NCI-H2227 (cell line): ENCODE data around the gene PLCB4.
"Not testable (repeated sequence)": the region's sequence is repeated elsewhere in the genome, so short reads cannot be mapped to it uniquely, and the experiment has no call there.

ENCODE experiments used
- DNase-seq: peaks from one replicate; lab custom pipeline; 2025; ENCODE audit not compliant: unreplicated experiment; lab: John Stamatoyannopoulos, UW

The PLCB4 gene

GRCh38 chr20:9348747-9349146, 279.9 kb downstream of the PLCB4 start:
- DNase-seq = no peak

DNA sequence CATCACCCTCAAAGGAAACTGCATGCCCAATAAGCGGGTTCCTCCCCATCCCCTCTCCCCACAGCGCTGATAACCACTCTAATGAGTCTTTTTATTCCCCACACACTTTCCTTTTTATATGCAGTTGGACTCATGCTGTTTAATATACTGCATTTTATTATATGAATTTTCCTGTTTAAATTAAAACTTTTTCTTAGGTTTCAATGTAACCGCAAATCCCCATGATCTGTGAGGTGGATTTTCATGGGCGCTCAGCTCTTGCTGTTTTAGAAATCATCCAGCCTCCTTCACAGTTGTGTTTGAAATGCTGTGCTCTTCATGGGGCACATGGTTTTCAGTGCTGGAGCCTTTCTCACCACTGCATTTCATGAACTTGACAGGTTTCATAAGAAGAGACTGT, 280.4 kb downstream of the PLCB4 start:
- DNase-seq = no peak

DNA sequence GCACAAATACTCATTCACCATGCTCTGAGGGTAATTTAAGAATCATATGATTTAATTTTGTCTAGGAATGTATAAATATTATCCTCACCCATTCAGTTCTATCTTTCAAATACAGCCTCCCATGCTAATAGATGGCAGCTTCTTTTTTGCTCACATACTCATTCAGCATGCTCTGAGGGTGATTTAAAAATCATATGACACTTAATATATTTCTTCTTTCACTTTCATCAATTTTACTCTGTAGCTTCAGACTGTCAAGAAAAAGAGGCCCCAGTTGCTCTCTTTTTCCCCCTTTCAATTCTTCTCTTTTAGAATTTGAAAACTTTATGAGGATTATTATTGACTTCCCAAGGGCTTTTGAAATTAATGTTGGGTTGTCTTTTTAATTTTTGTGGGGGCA, 283.9 kb downstream of the PLCB4 start:
- no peak for DNase-seq

- DNase-seq = no peak
Observed at GRCh38 chr20:9353180-9353915, 284.5 kb downstream of the PLCB4 start.

DNA sequence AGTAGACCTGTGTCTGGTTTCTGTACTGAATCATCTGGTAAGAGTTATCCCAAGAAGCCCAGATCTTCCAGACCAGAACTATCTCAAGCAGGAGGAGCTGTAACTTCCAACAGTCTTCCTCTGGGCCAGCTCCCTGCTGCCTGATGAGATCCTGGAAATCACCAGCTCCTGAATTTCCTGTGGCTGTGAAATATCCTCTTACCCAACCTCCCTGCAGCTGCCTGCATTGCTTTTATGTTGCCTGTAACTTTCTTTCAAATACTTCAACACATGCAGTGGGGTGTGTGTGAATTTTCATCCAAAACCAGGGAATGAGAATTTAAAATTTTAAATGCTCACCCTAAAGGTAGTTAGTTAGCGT, 285.0 kb downstream of the PLCB4 start:
- DNase-seq = no peak

DNA sequence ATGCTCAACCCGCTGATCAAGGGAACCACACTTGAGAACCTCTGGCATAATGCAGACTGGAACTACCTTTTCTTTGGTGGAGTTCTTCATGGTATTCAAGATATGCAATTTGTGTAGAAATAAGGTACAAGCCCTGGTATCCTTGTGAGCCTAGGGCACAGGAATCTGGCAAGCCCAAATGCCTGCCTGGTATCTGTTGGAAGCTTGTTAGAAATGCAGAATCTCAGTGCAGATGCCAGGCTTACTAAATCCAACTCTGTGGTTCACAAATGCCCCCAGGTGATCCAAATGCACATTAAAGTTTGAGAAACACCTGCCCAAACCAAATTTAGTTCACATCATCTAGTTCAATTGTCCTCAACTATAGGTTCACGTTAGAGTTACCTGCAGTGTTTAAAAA, 285.7 kb downstream of the PLCB4 start:
- DNase-seq = no peak

DNA sequence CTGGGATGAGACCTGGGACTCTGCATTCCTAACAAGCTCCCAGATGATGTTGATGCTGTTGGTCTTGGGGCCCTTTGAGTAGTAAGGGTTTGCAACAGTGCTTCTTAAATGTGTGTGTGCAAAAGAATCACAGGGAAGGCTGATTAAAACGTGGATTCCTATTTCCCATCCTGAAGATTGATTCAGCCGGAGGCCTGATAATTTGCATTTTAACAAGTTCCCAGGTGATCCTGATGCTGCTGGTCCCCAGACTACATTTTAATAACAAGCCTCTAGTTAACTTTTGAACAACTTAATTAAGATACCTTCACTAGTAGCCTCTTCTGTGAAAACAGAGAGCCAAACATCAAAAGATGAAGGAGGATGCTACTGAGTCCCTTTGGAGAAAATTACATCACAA, 289.1 kb downstream of the PLCB4 start:
- no peak for DNase-seq

- peak; percentile 66 for DNase-seq
Observed at GRCh38 chr20:9359561-9360308, 290.8 kb downstream of the PLCB4 start.

GRCh38 chr20:9360431-9360830, 291.5 kb downstream of the PLCB4 start:
- no peak for DNase-seq

GRCh38 chr20:9363673-9364072, 294.8 kb downstream of the PLCB4 start:
- no peak for DNase-seq

DNA sequence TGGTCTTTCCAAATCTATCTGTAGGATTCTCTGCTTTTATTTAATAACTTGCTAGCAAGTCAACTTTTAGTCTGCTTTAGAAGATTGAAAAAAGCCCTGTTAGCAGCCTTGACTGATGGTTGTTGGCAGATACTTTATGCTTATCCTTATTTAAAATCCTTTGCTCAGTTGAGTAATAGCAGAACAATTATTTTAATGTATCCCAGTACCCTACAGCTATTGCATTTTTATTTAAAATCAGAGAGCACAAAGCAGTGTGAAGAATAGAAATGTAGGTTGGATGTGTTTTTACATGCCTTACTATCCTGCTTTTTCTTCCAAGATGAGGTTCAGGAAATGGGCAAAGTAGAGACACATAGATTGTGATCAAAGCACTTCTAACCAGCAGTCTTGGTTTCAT, 298.4 kb downstream of the PLCB4 start:
- DNase-seq = no peak

GRCh38 chr20:9367746-9368145, 298.9 kb downstream of the PLCB4 start:
- no peak for DNase-seq

DNA sequence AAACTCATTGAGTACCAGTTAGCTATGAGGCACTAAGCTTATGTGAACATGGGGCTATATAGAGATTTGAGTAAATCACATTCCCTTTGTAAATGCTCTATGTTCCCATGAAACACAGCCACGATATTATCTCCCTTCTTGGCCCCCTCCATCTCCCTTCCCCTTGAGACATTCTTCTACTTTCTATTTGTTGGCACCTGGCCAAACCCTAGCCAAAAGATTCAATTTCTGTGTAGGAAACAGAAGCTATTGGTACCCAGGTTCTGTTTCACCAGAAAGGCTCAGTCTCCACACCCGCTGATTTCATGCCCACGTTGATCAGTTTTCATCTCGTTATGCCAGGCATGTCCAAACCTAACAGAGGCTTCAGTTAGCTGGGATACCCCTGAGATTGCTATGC, 300.0 kb downstream of the PLCB4 start:
- DNase-seq = no peak

- DNase-seq = no peak
Observed at GRCh38 chr20:9369557-9369956, 300.7 kb downstream of the PLCB4 start.

DNA sequence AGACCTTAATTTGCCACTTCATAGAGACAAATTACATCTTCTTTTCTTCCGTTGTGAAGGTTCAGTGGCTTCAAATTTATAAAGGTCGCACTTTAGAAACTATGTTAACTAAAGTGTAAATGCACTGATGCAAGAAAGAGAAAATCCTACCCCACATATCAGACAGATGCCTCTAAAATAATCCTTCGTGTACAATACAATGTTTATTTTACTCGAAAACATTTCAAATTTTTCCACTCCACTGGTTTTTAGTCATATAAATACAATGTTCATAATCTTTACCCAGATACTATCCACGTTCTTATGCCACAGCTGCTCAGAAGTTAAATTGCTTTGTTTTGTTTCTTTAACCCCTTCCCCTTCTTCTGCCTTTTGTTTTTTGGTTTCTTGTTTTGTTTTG, 305.2 kb downstream of the PLCB4 start:
- no peak for DNase-seq

DNA sequence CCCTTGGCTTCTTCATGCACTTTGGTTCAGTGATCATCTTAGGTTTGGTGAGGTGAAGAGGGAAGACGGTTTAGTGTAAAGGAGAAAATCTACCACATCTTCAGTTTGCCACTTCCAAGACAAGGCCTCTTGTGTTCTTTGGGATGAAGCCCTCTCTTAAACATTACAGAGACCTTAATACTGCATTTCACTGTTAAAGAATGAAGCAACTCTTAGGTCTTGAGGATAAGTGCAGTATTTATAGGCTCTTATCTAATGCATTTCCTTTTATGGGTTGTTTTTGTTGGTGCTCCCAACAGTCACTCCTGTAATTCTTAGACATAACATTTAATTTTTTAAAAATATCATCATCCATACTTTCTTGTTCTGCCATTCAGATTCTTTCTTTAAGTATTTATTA, 305.6 kb downstream of the PLCB4 start:
- no peak for DNase-seq

- no peak for DNase-seq
Observed at GRCh38 chr20:9375221-9375681, 306.4 kb downstream of the PLCB4 start.

- DNase-seq = no peak
Observed at GRCh38 chr20:9377007-9377406, 308.1 kb downstream of the PLCB4 start.

DNA sequence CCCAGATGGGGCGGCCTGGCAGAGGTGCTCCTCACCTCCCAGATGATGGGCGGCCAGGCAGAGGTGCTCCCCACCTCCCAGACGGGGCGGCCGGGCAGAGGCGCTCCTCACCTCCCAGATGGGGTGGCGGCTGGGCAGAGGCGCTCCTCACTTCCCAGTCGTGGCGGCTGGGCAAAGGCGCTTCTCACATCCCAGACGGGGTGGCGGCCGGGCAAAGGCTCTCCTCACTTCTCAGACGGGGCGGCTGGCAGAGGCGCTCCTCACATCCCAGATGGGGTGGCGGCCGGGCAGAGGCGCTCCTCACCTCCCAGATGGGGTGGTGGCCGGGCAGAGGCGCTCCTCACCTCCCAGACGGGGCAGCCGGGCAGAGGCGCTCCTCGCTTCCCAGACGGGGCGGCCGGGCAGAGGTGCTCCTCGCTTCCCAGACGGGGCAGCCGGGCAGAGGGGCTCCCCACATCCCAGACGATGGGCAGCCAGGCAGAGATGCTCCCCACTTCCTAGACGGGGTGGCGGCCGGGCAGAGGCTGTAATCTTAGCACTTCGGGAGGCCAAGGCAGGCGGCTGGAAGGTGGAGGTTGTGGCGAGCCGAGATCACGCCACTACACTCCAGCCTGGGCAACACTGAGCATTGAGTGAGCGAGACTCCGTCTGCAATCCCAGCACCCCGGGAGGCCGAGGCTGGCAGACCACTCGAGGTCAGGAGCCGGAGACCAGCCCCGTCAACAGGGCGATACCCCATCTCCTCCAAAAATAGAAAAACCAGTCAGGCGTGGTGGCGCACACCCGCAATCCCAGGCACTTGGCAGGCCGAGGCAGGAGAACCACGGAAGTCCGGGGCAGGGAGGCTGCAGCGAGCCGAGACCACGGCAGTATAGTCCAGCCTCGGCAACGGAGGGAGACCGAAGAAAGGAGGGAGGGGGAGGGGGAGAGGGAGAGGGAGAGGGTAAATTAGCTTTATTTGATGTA, 316.7 kb downstream of the PLCB4 start:
- not testable (repeated sequence) for DNase-seq

DNA sequence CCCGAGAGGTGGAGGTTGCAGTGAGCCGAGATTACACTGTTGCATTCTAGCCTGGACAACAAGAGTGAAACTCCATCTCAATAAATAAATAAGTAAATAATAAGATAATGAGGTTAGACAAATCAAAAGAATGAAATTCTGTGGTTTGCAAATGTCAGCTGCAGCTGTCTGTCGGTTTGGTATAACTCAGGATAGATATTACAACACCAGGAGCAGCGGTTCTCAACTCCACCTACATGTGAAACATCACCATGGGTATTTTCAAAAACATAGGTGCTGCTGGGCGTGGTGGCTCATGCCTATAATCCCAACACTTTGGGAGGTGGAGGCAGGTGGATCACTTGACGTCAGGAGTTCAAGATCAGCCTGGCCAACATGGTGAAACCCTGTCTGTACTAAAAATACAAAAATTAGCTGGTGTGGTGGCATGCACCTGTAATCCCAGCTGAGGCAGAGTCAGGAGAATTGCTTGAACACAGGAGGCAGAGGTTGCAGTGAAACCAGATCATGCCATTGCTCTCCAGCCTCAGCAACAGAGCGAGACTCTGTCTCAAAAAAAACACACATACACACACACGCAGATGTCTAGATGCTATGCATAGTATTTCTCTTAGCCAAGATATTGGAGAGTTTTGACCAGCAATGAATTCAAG, 319.4 kb downstream of the PLCB4 start:
- DNase-seq = no peak

GRCh38 chr20:9388813-9389161, 319.9 kb downstream of the PLCB4 start:
- DNase-seq = no peak
